Muscle of back (tissue), 11 donors: ENCODE measurements around the gene RYR1. TPM values are rescaled to one million over a fixed set of nuclear protein-coding genes. Genes with fewer than 3 reads are reported as not detected.
"Not testable (repeated sequence)": the region's sequence is repeated elsewhere in the genome, so short reads cannot be mapped to it uniquely, and the experiment has no call there.

ENCODE experiments used
- DNase-seq, 3 donors: peaks; one replicate each; pipeline versions ENCODE4 v3.0.0 to v3.0.0-alpha.2; 2013
- polyA plus RNA-seq, 10 donors: library from polyadenylated mRNA; unstranded; fragments of 120-200 nt; gene quantifications; one replicate each; pipeline ENCODE4 v1.2.1, GENCODE V29; 2013; ENCODE audit not compliant: insufficient read length in 10 of 10

Gene RYR1
- polyA plus RNA-seq, 10 donors = 269 to 630 (median 491) TPM

DNA sequence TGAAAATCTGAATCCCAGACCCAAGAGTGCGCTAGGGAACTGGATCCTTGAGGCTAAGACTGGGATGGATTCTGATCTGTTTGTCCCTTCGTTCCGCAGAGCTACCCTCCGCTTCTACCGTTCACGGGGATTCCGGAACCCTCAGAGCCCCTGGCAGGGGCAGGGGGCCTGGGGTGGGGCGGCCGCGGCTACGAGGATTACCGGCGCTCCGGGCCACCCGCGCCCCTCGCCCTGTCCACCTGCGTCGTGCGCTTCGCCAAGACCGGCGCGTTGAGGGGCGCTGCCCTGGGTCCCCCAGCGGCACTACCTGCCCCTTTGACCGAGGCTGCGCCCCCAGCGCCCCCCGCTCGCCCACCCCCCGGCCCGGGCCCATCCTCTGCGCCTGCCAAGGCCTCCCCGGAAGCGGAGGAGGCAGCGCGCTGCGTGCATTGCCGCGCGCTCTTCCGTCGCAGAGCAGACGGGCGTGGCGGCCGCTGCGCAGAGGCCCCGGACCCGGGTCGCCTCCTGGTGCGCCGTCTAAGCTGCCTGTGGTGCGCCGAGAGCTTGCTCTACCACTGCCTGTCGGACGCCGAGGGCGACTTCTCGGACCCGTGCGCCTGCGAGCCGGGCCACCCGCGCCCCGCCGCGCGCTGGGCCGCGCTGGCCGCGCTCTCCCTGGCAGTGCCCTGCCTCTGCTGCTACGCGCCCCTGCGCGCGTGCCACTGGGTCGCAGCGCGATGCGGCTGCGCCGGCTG is 37.9 kb upstream of the RYR1 start:
- DNase-seq = no peak

GRCh38 chr19:38399081-38399480 is 34.4 kb upstream of the RYR1 start:
- DNase-seq = no peak

- DNase-seq = no peak
Measured at GRCh38 chr19:38399537-38399936, 34.0 kb upstream of the RYR1 start.

- no peak for DNase-seq
Measured at GRCh38 chr19:38400361-38400760, 33.1 kb upstream of the RYR1 start.

DNA sequence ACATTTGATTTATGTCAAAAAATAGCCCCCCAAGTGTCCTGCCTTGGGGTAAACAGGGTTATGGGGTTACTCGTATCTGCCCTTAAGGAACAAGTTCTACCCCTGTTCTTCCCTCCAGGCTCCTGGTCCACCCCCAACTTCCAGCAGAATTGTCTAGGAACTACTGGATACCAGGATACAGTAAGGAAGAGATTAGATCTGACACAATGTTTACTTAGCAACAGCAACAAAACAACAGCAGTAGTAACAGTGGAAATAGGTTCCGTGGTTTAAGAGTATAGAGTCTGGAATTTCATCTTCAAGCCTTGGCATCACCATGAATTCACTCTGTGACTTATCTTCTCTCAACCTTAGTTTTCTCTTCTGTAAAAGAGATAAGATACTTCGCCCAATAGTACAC is 32.3 kb upstream of the RYR1 start:
- DNase-seq = no peak

- no peak for DNase-seq
Measured at GRCh38 chr19:38402623-38402966, 30.9 kb upstream of the RYR1 start.

DNA sequence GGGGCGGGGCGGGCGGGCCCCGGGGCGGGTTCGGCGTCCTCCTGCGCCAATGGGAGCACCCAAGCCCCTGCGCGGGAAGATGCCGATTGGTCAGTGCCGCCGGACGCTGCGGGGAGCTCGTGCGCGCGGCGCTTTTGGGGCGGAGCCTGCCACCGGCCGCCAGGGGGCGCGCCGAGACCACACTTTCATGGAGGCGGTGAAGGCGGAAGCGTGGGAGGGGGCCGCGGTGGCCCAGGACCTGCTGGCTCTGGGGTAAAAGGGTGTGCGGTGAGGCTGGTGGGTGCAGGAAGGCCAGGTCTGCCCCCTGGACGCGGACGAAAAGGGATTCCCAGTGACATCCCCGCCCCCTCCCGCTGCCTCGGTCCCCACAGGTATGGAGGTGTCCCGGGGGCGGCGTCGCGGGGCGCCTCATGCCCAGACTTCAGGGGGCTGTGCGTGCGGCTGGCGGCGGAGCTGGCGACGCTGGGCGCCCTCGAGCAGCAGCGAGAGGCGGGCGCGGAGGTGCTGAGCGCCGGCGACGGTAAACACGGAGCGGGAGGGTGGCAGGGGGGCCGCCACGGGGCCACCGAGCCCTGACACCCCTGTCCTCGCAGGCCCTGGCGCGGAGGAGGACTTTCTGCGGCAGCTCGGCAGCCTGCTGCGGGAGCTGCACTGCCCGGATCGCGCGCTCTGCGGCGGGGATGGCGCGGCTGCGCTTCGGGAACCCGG is 30.4 kb upstream of the RYR1 start, which contains the start of gene FAM98C:
Gene FAM98C (plus strand): TSS at position 127 of the 708 bp plus-strand sequence. CDS start 61 bp downstream, at position 188.
- peak; percentile 97 to 99 (median 99) for DNase-seq

DNA sequence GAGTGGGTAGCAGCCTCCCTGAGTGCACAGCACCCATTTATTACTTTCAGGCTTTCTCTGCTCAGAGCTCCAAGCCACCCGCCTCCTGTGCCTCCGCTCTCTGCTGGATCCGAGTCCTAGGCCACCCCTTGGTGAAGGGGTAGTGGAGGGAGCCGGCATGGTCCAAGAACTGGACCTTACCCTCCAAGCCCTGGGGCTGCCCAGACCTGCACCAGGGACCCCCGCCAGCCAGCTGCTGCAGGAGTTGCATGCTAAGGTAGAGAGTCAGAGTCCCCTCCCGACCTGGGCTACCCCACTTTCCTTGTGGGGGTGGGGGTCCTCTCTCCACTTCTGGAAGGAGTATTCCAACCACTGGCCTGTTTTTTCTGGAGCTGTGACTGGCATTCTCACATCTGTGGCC is 28.6 kb upstream of the RYR1 start:
- no peak for DNase-seq

GRCh38 chr19:38405276-38405675 is 28.2 kb upstream of the RYR1 start:
- no peak for DNase-seq

GRCh38 chr19:38409631-38410133 is 23.8 kb upstream of the RYR1 start:
- peak; percentile 70 to 85 (median 73) for DNase-seq

GRCh38 chr19:38410407-38410806 is 23.1 kb upstream of the RYR1 start:
- not testable (repeated sequence) for DNase-seq

DNA sequence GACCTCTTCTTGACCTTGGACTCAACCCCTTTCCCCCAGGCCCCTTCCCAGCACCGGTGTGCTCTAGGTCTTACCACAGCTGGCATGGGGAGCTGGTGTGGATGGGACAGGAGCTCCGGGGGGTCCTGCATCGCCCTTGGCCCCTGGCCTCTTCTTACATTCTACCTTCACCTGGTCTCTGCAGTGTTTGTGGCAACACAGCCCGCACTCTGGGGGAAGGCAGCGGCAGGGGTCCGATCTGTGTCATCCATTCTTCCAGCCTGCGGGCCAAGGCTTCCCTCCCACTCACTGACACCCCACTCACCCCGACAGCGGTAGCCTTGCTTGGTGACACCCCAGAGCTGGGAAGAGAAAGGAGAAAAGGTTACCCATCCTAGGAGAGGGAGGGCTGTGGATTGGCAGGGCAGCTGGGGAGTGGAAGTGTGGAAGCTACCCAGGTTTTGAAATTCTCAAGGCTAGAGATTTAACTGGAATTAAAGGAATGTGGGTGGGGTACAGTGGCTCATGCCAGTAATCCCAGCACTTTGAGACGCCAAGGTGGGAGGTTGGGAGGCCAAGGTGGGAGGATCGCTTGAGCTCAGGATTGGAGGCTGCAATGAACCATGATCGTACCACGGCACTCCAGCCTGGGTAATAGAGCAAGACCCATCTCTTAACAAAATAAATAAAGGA is 22.3 kb upstream of the RYR1 start:
- DNase-seq = no peak

DNA sequence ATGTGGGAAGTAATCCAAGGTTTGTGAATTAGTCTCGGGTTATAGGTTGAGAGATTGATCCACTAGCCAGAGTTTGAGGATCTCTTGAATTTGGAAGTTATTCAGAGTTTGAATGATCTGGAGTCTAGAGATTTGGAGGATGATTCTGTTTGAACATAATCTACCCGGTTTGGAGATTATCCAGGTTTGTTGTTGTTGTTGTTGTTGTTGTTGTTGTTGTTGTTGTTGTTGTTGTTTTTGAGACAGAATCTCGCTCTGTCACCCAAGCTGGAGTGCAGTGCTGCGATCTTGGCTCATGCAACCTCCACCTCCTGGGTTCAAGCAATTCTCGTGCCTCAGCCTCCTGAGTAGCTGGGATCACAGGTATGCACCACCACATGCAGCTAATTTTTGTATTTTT is 21.6 kb upstream of the RYR1 start:
- DNase-seq = not testable (repeated sequence)

GRCh38 chr19:38412491-38412890 is 21.0 kb upstream of the RYR1 start:
- DNase-seq = no peak

DNA sequence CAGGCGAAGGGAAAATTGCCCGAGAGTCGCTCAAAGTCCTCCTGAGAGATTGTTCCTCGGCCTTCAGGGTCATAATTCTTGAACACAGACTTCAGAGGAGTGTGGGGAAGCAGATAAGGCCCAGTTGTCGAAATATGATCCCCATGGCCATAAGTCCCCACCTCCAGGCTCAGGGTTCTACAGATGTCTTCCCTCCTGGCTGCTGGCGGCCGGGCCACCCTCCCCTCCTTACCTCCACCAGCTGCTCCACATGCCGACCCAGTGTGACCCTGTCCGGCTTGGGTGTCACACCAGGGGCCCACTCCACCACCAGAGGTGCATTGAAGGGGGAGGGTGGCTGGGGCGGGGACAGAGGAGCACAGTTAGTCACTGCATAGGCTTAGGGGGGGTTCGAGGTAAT is 20.5 kb upstream of the RYR1 start:
- DNase-seq = no peak

- no peak for DNase-seq
Measured at GRCh38 chr19:38413416-38413815, 20.1 kb upstream of the RYR1 start.

GRCh38 chr19:38417146-38417543 is 16.3 kb upstream of the RYR1 start:
- no peak for DNase-seq

DNA sequence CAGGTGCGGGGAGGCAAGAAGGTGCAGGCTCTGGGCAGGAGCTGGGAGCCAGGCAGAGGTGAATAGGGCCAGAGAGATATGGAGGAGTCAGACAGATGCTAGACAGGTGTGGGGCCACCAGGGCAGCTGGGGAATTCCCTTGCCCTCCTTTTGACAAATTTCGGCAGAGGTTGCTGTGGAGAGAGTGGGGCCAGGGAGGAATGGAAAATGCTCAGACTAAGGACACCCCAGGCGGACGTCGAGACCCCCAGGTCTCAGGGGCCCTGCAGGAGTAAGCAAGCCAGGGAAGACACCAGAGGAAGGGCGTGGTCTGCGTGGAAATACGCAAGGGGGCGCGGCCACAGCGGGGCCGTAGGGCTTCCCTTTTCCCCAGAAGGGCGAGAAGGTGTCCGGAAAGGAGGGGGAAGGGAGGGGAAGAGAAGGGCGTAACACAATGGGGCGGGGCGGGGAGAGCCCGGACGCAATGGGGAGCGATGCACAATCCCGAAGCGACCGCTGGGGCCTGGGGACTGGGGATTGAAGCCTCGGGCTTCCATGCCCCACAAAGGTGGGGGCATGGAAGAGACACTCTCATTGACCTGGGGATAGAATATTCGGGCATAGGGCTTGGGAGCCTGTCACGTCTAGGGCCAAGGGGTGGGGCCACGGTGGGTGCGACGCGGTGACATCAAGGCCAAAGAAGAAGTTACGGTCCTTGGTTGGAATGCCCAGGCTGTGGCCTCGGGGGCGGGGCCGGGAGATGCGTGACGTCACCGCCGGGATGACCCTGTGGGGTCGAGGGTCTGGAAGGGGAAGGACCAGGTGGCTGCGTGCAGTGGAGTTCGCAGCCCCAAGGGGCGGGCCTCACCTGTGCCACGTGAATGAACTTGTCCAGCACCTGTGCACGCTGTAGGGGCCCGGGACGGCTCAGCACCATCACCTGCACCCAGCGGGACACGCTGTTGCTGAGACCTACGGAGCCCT is 15.7 kb upstream of the RYR1 start:
- peak in 1 of 3 donors; percentile 54 for DNase-seq

DNA sequence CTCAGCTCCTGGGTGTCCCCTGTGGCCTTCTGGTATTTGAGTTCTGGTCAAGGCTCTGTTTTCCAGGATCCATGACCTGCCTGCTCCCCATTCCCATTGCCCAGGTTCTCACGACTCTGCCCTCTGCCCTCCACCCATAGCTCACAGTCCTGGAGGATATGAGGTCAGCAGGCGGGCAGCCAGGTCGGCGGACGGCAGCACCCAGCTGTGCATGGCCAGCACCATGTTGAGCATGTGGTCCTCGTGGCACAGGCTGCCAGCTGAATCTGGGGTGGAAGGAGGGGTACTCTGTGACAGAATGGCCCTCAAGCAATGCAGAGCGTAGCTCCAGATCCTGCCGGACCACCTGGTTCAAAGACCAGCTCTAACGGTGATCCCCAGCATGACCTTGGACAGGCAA is 12.6 kb upstream of the RYR1 start:
- no peak for DNase-seq

GRCh38 chr19:38421856-38422255 is 11.6 kb upstream of the RYR1 start:
- DNase-seq = no peak

GRCh38 chr19:38422438-38422837 is 11.1 kb upstream of the RYR1 start:
- no peak for DNase-seq

DNA sequence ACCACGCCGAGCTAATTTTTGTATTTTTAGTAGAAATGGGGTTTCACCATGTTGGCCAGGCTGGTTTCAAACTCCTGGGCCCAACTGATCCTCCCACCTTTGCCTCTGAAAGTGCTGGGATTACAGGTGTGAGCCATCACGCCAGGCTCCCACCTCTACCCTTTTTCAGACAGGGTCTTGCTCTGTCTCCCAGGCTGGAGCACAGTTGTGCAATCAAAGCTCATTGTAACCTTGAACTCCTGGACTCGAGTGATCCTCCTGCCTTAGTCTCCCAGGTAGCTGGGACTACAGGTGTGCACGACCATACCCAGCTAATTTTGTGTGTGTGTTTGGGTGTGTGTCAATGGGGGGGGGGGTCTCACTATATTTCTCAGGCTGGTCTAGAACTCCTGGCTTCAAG is 9.2 kb upstream of the RYR1 start:
- no peak for DNase-seq
